HepG2 (cell line): ENCODE data around the gene HOXA5. TPM values are rescaled to one million over a fixed set of nuclear protein-coding genes. Genes with fewer than 3 reads are reported as not detected.
A peak's percentile ranks its signal among the peaks of the same experiment; 100 is the strongest.

Experiments used
- ATAC-seq: fragments of 200-7000 bp; cut with Tn5 transposase; 3 replicates; pipeline ENCODE4 v1.9.1; 2020; ENCODE audit warnings: mild to moderate bottlenecking, moderate library complexity
- BruUV-seq: library from RNA; stranded (reverse); fragments of 400-500 nt; replicated peaks from 2 replicates; lab custom pipeline; 2021; lab: Mats Ljungman, UMichigan
- CTCF ChIA-PET: fragments of 300-600 bp; formaldehyde crosslinking; extraction: SDS; loops from one replicate; lab custom pipeline; 2021; ENCODE audit warnings: low total read pairs, inconsistent platforms, low intra/inter-chr PET ratio; lab: Yijun Ruan, JAX
- POLR2A ChIA-PET: fragments of 350-600 bp; sonication (Branson Sonifier 250); formaldehyde crosslinking; loops from one replicate; lab custom pipeline; 2020; ENCODE audit warnings: antibody characterized with exemption, inconsistent platforms; lab: Yijun Ruan, JAX
- DNase-seq: peaks from one replicate; pipeline ENCODE4 v3.0.0-alpha.2; 2015; ENCODE audit warnings: low spot score
- FAIRE-seq: peaks from 3 replicates; lab custom pipeline; 2011; peaks lifted over from hg19 to GRCh38; lab: Jason Lieb, UNC
- H2AFZ ChIP-seq: one replicate; pipeline ENCODE4 v1.6.1; 2011; ENCODE audit warnings: low read length, inconsistent platforms
- H3K27ac ChIP-seq: fragments of 300-600 bp; 3 replicates; pipeline ENCODE4 v1.8.0; 2011; ENCODE audit warnings: mixed run types, mild to moderate bottlenecking, mixed read lengths, low read length, inconsistent platforms; ENCODE audit not compliant: insufficient read depth; ENCODE audit errors: extremely low read length
- H3K27me3 ChIP-seq, 2 experiments: fragments of 200-600 bp in 1 of 2; 2 replicates in 1 of 2; 3 replicates in 1 of 2; pipeline versions ENCODE4 v1.6.0 to v1.8.0; 2011; ENCODE audit warnings: low read length in 2 of 2, mild to moderate bottlenecking in 2 of 2, moderate library complexity in 2 of 2, inconsistent platforms in 1 of 2; ENCODE audit not compliant: insufficient read depth in 2 of 2, control insufficient read depth in 1 of 2
- H3K36me3 ChIP-seq, 2 experiments: fragments of 200-600 bp in 1 of 2; replicated peaks in 1 of 2; 2 replicates in 1 of 2; 3 replicates in 1 of 2; pipeline versions ENCODE4 v1.5.1 to v1.8.0; 2011; ENCODE audit warnings: low read length in 2 of 2, inconsistent platforms in 1 of 2; ENCODE audit not compliant: insufficient read depth in 2 of 2, control insufficient read depth in 1 of 2
- H3K4me1 ChIP-seq: 2 replicates; pipeline ENCODE4 v1.5.1; 2012; ENCODE audit warnings: low read length, inconsistent platforms; ENCODE audit not compliant: insufficient read depth
- H3K4me2 ChIP-seq: 2 replicates; pipeline ENCODE4 v1.6.0; 2011; ENCODE audit warnings: low read depth, low read length, inconsistent platforms
- H3K4me3 ChIP-seq, 3 experiments: fragments of 200-600 bp in 1 of 3; sonication (generic), shearing (Covaris generic) in 1 of 3; replicated peaks in 1 of 3; 2 replicates each; pipeline ENCODE4 v1.5.1; 2011 to 2016; ENCODE audit warnings: low read length in 3 of 3, inconsistent platforms in 2 of 3, low read depth in 2 of 3, mild to moderate bottlenecking in 2 of 3, control low read depth in 1 of 3, mixed read lengths in 1 of 3; ENCODE audit not compliant: insufficient read depth in 1 of 3
- H3K79me2 ChIP-seq: one replicate; pipeline ENCODE4 v1.6.1; 2011; ENCODE audit warnings: low read length, inconsistent platforms; ENCODE audit not compliant: insufficient read depth
- H3K9ac ChIP-seq: 2 replicates; pipeline ENCODE4 v1.6.0; 2011; ENCODE audit warnings: mild to moderate bottlenecking, low read depth, low read length, inconsistent platforms; ENCODE audit not compliant: insufficient read depth
- H3K9me3 ChIP-seq: 2 replicates; pipeline ENCODE4 v1.5.1; 2012; ENCODE audit warnings: mild to moderate bottlenecking, low read length
- H4K20me1 ChIP-seq: 2 replicates; pipeline ENCODE4 v1.6.0; 2011; ENCODE audit warnings: inconsistent platforms, mild to moderate bottlenecking, low read length, moderate library complexity; ENCODE audit not compliant: insufficient read depth
- FOXO1 ChIP-seq: sonication (generic); formaldehyde crosslinking; IDR thresholded peaks from 2 replicates; pipeline ENCODE4 v1.4.0; 2020; ENCODE audit warnings: missing genetic modification reagents
- PHF20 ChIP-seq: sonication (generic); formaldehyde crosslinking; IDR thresholded peaks from 2 replicates; pipeline ENCODE4 v1.5.0; 2020; ENCODE audit warnings: mild to moderate bottlenecking, missing genetic modification reagents
- PRPF4 ChIP-seq: fragments of 200-400 bp; formaldehyde crosslinking; IDR thresholded peaks from 2 replicates; pipeline ENCODE4 v1.6.1; 2016; ENCODE audit warnings: low read length, low read depth; ENCODE audit not compliant: poor library complexity, severe bottlenecking
- RAD51 ChIP-seq: fragments of 450-650 bp; IDR thresholded peaks from 2 replicates; pipeline ENCODE4 v1.6.1; 2016; ENCODE audit warnings: borderline replicate concordance
- RBM22 ChIP-seq: fragments of 200-400 bp; formaldehyde crosslinking; optimal IDR thresholded peaks from 2 replicates; pipeline ENCODE3; 2017; ENCODE audit warnings: mild to moderate bottlenecking, low read length, moderate library complexity
- REXO4 ChIP-seq: sonication (generic); formaldehyde crosslinking; IDR thresholded peaks from 2 replicates; pipeline ENCODE4 v1.8.0; 2022; ENCODE audit warnings: missing genetic modification reagents, mild to moderate bottlenecking, borderline replicate concordance
- SCMH1 ChIP-seq: sonication (generic); formaldehyde crosslinking; IDR thresholded peaks from 2 replicates; pipeline ENCODE4 v1.9.0; 2021; ENCODE audit warnings: missing genetic modification reagents, mild to moderate bottlenecking, borderline replicate concordance
- SMAD9 ChIP-seq: sonication (generic); formaldehyde crosslinking; IDR thresholded peaks from 2 replicates; pipeline ENCODE4 v1.5.1; 2020; ENCODE audit warnings: mild to moderate bottlenecking, missing genetic modification reagents
- UBTF ChIP-seq: sonication (generic); formaldehyde crosslinking; IDR thresholded peaks from 2 replicates; pipeline ENCODE4 v1.4.0; 2020; ENCODE audit warnings: mild to moderate bottlenecking, missing genetic modification reagents
- ZBTB38 ChIP-seq: sonication (generic); formaldehyde crosslinking; IDR thresholded peaks from 2 replicates; pipeline ENCODE4 v1.5.1; 2020; ENCODE audit warnings: mild to moderate bottlenecking, missing genetic modification reagents
- ZNF503 ChIP-seq: sonication (generic); formaldehyde crosslinking; IDR thresholded peaks from 2 replicates; pipeline ENCODE4 v1.4.0; 2020; ENCODE audit warnings: missing genetic modification reagents
- ZNF605 ChIP-seq: sonication (generic); formaldehyde crosslinking; IDR thresholded peaks from 2 replicates; pipeline ENCODE4 v1.8.0; 2022; ENCODE audit warnings: mild to moderate bottlenecking, missing genetic modification reagents
- ZNF672 ChIP-seq: sonication (generic); formaldehyde crosslinking; IDR thresholded peaks from 2 replicates; pipeline ENCODE4 v1.8.1; 2022; ENCODE audit warnings: missing genetic modification reagents
- WGBS: methylation state at CpG from one replicate; pipeline ENCODE4 v1.1.6; 2017; ENCODE audit warnings: low lambda C conversion rate; 5-methylcytosine and 5-hydroxymethylcytosine counted together
- in situ Hi-C: cut with HindIII; loops from 2 replicates; pipeline ENCODE4 v1.10.0; 2017; ENCODE audit warnings: low pct_unique_long_range_greater_than_20kb; ENCODE audit not compliant: extremely low pct_ligation_motif_present
- intact Hi-C: fragments of 100-400 bp; cut with micrococcal nuclease; formaldehyde crosslinking; loops from one replicate; pipeline ENCODE4 v1.10.0; 2022; ENCODE audit not compliant: unreplicated experiment
- polyA plus RNA-seq, 8 experiments: library from polyadenylated mRNA; depleted of rRNA in 3 of 8; stranded (reverse) in 7 of 8; unstranded in 1 of 8; fragments of >200 nt; fragmentation: Illumina TruSeq in 4 of 8; extraction: Trizol in 4 of 8; gene quantifications; 2 replicates each; pipeline versions ENCODE4 v1.2.1 to v1.2.3, GENCODE V29; 2011 to 2016; ENCODE audit warnings: low read depth in 4 of 8, missing spikeins in 1 of 8, mixed read lengths in 1 of 8; ENCODE audit not compliant: insufficient read depth in 1 of 8
- total RNA-seq, 5 experiments: library from RNA; depleted of rRNA; stranded (reverse); fragments of >200 nt; fragmentation: Illumina TruSeq; extraction: Trizol; gene quantifications; 2 replicates each; pipeline ENCODE4 v1.2.3, GENCODE V29; 2016; ENCODE audit warnings: low read depth in 1 of 5
- TF ChIP-seq, protein P1 (sequence below): sonication (generic); formaldehyde crosslinking; IDR thresholded peaks from 2 replicates; pipeline ENCODE4 v1.8.1; 2023; ENCODE audit warnings: mild to moderate bottlenecking, missing genetic modification reagents, borderline replicate concordance

HOXA5 gene
- total and polyA plus RNA-seq, 2 of the 13 experiments (the other 11 are each of a cell fraction or from before 2014, with no cell fraction given) = 3.2 to 3.6 TPM

DNA sequence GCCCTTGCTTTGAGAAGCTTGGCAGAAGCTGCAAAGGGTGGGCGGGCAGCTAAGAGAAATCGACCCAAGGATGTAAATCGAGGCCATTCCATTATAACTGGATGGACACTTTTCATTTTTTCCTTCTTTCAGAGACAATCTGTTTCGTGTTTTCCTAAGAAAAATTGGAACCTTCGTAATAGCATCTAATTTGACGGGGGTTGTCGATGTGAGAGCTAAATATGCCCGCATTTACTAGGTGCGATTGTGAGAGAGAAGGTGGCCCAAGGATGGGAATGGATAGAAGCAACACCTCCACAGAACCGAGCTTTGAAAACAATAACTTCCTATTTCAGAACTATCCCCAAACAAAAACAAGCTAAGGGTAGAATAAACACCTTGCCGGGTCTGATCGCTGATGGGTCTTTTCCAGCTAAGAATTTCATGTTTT lies 12.1 kb downstream of the HOXA5 start:
- Histone ChIP-seq H3K27ac (peak overlapping the region; percentile 78), H3K9ac (peak overlapping the region; percentile 82), H3K4me2 (peak overlapping the region; percentile 91), H4K20me1 (no peaks in the 10 kb centered on the region), H3K9me3 (no peaks in the 10 kb centered on the region), H3K4me3 (peak overlapping the region; percentile 62 to 88 (median 69)), H3K27me3 (no peaks in the 10 kb centered on the region), H3K4me1 (peaks cover 90% of the 10 kb centered on the region), H3K79me2 (no peaks in the 10 kb centered on the region), H3K36me3 (no peaks in the 10 kb centered on the region), H2AFZ (no peak overlapping the region)
- in situ Hi-C loops (no loop called here), intact Hi-C loops (loop anchor here (5.0 kb wide), 1 partner anchor 164 kb away; no protein-coding TSS in a partner anchor)
- DNase-seq (no peak), FAIRE-seq (peak; percentile 15), ATAC-seq (no peak)
- CTCF ChIA-PET = no interaction called here
- WGBS = 74% methylated on average over 12 of the region's 12 CpGs
- BruUV-seq = TSS peak; percentile 51
- POLR2A ChIA-PET = interaction anchor here (0.8 to 5.0 kb wide), 14 partner anchors 10 to 783 kb away, joined by 3 to 118 read pairs (median 5); partner anchors contain the start of genes HOXA1, HOXA3, HOXA5 and SKAP2
- no peak for TF ChIP-seq RBM22
- no peak for TF ChIP-seq FOXO1
- peak; percentile 87 for TF ChIP-seq PRPF4
- TF ChIP-seq ZNF605 = 0 out of 2 replicates have a peak, but pooled peaks have one; percentile 7
- TF ChIP-seq, protein P1, sequence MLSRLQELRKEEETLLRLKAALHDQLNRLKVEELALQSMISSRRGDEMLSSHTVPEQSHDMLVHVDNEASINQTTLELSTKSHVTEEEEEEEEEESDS = no peak
- TF ChIP-seq ZBTB38 = peak; percentile 17; the same call in 1 of the 2 replicates
- no peak for TF ChIP-seq SCMH1 (CRISPR knock-in tag)
- no peak for TF ChIP-seq SMAD9 (CRISPR knock-in tag)
- no peak for TF ChIP-seq RAD51
- no peak for TF ChIP-seq UBTF (CRISPR knock-in tag)
- TF ChIP-seq ZNF503 (CRISPR knock-in tag) = 0 out of 2 replicates have a peak, but pooled peaks have one; percentile 12
- TF ChIP-seq REXO4 (CRISPR knock-in tag) = no peak
- TF ChIP-seq ZNF672 (CRISPR knock-in tag) = no peak
- no peak for TF ChIP-seq PHF20 (CRISPR knock-in tag)
